A204.1 (cell line): ENCODE results near the gene TUBA3E.
"Not testable (repeated sequence)": the region's sequence is repeated elsewhere in the genome, so short reads cannot be mapped to it uniquely, and the experiment has no call there.

ENCODE experiments used
- FAIRE-seq: peaks from 2 replicates; lab custom pipeline; 2012; peaks lifted over from hg19 to GRCh38; lab: Jason Lieb, UNC

TUBA3E gene

GRCh38 chr2:130198343-130198742 is at the start of gene TUBA3E:
Gene TUBA3E, minus strand, starts transcription at chr2:130198439. Its CDS starts 79 bp downstream, at chr2:130198360.
- FAIRE-seq: no peak

GRCh38 chr2:130246430-130246829 is 48.2 kb upstream of the TUBA3E start:
- FAIRE-seq: no peak

DNA sequence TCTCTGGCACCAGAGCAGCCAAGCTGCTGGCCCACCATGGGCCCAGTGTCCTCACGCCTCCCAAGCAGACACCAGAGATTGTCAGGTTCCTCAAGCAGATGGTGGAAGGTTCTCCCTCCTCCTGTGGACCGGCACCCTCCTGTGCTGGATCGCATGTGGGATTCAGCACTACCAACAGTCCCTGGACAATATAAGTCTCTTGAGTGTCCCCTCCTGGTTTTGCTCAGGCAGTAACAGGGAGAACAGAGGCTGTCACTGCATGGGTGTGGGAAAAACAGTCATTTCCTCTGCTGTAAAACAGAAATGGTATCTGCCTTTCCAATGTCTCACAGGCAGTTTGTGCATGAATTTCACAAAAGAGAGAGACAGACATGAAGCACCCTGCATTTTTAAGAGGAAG is 47.7 kb upstream of the TUBA3E start:
- FAIRE-seq: no peak

DNA sequence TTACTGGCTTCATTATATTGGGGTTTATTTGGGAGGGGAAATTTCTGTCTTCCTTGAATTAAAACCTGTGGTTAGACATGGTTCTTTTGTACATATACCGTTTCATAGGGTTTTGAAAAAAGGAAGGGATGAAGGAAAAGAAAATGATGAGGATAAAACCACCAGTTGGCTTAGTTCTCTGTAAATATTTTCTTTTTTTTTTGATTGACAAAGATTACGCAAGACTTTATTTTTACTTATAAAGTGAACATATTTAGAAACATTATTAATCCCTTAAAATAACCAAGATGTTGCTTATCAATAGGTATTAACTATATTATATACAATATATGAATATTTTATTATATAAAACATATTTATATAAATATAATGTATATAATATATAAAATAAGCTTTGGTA is 45.1 kb upstream of the TUBA3E start:
- peak; percentile 91 for FAIRE-seq

DNA sequence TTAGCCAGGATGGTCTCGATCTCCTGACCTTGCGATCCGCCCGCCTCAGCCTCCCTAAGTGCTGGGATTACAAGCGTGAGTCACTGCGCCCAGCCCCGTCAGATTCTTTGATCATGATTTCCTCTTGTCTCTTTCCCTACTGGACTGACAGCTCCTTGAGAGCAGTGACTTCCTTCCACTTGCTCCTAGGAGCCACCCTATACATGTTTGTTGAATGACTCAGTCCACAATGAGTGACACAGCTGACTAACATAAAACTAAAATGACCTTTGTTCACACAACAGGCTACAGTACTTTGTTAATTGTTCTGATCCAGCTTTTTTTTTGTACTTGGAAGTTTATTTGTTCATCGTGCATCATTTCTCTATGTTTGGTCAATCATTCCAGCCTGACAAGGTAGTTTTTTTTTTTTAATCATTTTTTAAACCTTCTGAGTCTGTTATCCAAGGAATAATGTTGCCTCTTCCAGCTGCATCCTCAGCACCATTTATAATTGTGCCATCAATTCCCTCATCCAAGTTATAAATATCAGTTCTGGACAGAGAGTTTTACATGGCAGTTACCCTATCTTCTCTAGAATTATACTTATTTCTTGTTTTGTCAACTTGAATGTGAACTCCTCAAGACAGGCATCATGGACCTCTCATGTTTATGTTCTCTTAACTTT is 42.9 kb upstream of the TUBA3E start:
- no peak for FAIRE-seq

DNA sequence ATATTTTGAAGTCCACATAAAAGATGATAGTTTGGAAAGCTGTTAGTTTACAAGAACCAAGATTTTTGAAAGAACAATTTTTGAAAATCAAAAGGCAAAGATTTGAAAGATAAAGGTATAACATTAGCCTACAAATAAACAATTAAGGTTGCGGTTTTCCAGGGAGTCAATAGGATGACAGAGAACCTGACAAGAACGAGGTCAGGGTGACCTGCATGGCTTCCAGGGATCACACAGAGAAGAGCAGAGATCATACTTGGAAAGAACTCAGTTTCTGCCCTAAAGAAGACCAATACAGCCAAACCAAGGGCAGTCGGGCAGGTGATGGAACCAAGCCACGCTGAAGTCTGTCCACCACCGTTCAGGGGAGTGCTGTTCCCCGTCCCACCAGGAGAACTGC is 41.3 kb upstream of the TUBA3E start:
- FAIRE-seq: not testable (repeated sequence)

DNA sequence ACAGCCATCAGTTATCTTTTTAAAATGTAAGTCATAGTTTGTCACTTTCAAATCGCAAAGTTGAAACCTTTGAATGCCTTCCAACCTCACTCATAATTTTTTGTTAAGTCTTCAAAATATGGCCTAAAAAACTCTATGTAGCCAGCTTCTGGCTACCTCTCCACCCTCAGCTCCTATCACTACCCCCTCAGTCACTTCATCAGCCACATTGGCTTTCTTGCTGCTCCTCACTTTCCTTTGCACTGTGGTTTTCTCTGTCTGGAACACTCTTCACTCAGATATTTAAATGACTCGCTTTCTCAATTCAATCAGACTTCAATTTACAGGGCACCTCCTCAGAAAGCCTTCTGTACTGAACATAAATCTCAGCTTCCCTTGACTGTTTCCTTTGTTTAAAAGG is 34.8 kb upstream of the TUBA3E start:
- FAIRE-seq: not testable (repeated sequence)

- no peak for FAIRE-seq
These were observed 33.4 kb upstream of the TUBA3E start for GRCh38 chr2:130231656-130232055.

DNA sequence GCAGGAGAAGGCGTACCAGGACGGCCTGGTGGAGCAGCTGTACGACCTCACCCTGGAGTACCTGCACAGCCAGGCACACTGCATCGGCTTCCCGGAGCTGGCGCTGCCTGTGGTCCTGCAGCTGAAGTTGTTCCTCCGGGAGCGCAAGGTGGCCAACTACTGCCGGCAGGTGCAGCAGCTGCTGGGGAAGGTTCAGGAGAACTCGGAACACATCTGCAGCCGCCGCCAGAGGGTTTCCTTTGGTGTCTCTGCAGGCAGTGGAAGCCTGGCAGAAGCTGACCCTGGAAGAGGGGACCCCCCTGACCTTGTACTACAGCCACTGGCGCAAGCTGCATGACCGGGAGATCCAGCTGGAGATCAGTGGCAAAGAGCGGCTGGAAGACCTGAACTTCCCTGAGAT is 32.7 kb upstream of the TUBA3E start:
- FAIRE-seq: not testable (repeated sequence)

DNA sequence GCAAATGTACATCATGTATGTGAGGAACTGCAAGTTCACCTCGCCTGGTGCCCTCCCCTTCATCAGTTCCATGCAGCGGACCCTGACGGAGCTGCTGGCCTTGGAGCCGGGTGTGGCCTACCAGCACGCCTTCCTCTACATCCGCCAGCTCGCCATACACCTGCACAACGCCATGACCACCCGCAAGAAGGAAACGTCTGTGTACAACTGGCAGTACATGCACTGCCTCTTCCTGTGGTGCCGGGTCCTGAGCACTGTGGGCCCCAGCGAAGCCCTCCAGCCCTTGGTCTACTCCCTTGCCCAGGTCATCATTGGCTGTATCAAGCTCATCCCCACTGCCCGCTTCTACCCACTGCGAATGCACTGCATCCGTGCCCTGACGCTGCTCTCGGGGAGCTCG is 32.1 kb upstream of the TUBA3E start:
- FAIRE-seq: not testable (repeated sequence)

DNA sequence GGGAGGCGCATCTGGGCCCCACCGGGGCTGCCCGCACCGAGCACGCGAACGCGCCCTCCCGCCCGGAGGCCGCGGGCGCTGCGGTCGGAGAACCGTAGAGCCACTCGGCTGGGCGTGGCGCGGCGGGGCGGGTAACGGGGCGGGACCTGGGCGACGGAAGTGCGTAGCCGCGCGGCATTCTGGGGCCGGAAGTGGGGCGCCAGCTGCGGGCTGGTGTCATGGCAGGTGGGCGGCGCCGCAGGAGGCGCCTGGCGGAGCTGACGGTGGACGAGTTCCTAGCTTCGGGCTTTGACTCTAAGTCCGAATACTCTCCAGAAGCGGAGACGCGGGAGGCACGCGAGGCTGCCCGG is 30.9 kb upstream of the TUBA3E start:
- not testable (repeated sequence) for FAIRE-seq

- FAIRE-seq: not testable (repeated sequence)
These were observed 30.4 kb upstream of the TUBA3E start for GRCh38 chr2:130228467-130229160.

- FAIRE-seq: not testable (repeated sequence)
These were observed 29.8 kb upstream of the TUBA3E start for GRCh38 chr2:130228005-130228404.

GRCh38 chr2:130222523-130222922 is 24.3 kb upstream of the TUBA3E start:
- FAIRE-seq: not testable (repeated sequence)

GRCh38 chr2:130220505-130220904 is 22.3 kb upstream of the TUBA3E start:
- FAIRE-seq: not testable (repeated sequence)

DNA sequence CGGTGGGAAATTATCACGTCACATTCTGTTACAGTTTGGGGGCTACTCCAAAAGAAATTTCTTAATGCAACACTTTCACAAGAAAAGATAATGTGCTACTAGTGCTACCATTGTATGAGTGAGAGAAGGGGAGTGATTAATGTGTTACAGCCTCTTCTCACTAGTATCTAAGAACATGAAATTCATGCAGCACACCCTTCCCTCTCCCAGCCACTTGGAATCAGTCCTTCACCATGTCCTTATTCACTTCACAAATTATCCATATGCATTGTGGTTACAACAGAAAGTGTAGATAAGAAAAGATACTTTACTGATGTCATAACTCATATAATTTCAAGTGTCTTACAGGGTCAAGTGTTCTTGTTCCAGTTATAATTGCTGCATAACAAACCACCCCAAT is 20.9 kb upstream of the TUBA3E start:
- not testable (repeated sequence) for FAIRE-seq

DNA sequence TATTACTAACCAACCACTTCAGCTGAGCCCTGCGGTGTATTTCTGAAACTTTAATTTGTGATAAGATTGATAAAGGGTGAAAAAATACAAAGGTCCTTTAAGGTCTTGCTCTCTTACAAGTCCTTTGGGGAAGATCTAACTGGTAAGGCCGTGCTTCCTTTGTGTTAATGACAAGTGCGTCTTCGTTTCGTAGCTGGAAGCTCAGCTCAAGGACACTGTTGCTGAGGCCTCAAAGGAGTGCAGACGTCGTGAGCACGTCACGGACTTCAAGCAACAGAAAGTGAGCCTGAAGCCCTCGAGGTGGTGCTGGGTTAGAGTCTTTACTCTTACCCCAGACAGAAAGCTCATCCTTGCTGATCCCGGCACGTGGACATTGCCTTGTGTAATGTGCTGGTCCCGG is 8.8 kb upstream of the TUBA3E start:
- FAIRE-seq: not testable (repeated sequence)

- not testable (repeated sequence) for FAIRE-seq
These were observed 4.9 kb upstream of the TUBA3E start for GRCh38 chr2:130203150-130203549.

- not testable (repeated sequence) for FAIRE-seq
These were observed 4.3 kb upstream of the TUBA3E start for GRCh38 chr2:130202518-130202917.

DNA sequence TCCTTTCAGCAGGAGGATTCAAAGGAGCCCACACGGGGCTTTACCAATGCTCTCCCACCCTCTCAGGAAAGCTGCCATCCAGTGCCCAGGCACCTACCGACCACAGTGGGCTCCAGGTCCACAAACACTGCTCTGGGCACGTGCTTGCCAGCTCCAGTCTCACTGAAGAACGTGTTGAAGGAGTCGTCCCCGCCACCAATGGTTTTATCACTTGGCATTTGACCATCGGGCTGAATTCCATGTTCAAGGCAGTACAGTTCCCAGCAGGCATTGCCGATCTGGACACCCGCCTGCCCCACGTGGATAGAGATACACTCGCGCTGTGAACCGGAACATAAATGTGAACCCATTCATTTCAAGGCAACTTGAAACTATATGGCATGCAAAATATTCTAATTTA is 2.2 kb downstream of the TUBA3E start:
- not testable (repeated sequence) for FAIRE-seq

DNA sequence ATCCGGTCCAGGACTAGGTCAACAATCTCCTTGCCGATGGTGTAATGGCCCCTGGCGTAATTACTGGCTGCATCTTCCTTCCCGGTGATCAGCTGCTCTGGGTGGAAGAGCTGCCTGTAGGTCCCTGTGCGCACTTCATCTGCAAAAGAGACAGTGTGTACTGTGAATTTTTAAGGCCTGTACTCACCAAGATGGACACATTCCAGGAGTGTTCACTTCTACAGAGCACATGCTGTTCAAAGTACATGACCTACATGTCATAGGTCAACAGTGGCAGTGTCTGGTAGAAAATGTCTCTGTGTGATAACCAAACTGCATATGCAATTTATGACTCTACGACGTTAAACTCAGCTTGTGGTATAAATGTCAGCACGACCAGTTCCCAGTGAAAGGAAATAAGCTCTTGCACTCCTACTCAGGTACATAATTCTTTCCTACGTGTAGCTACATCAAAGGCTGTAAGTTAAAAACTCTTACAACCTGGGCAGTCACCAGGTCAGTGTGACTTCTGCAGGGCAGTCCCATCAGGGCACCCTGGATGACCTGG is 3.1 kb downstream of the TUBA3E start:
- not testable (repeated sequence) for FAIRE-seq

DNA sequence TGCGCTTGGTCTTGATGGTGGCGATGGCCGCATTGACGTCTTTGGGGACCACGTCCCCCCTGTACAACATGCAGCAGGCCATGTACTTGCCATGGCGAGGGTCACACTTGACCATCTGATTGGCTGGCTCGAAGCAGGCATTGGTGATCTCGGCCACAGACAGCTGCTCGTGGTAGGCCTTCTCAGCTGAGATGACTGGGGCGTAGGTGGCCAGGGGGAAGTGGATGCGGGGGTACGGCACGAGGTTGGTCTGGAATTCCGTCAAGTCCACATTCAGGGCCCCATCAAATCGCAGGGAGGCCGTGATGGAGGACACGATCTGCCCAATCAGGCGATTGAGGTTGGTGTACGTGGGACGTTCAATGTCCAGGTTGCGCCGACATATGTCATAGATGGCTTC is 4.4 kb downstream of the TUBA3E start:
- not testable (repeated sequence) for FAIRE-seq

DNA sequence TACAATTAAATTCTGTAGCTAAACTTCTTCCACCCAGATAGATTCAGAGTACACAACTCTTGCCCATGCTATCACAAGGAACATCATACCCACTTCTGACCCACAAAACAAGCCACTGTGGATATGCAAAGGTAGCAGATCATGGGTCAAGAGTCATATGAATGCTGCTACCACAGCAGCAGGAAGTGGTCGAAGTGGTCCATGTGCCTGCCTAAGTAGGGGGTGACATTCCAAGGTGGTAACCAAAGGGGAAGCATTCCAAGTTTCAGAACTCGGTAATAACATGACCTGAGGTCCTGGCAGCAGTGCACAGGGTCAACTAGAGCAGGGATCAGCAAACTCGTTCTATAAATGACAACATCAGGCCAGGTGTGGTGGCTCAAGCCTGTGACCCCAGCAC is 5.8 kb downstream of the TUBA3E start:
- not testable (repeated sequence) for FAIRE-seq

GRCh38 chr2:130191319-130191718 is 6.9 kb downstream of the TUBA3E start:
- not testable (repeated sequence) for FAIRE-seq
